KMS-11 (cell line): ENCODE measurements around the gene BCL2L1.

Source experiments
- H2AFZ ChIP-seq: fragments of 200-600 bp; sonication (generic); 2 replicates; pipeline ENCODE4 v1.6.1; 2016; ENCODE audit warnings: antibody characterized with exemption, mixed run types, low read depth
- H3K27ac ChIP-seq: fragments of 200-600 bp; sonication (generic); 2 replicates; pipeline ENCODE4 v1.6.1; 2016; ENCODE audit warnings: mild to moderate bottlenecking, mixed run types
- H3K27me3 ChIP-seq: fragments of 200-600 bp; sonication (generic); 2 replicates; pipeline ENCODE4 v1.6.1; 2017; ENCODE audit warnings: mild to moderate bottlenecking, low read depth, mixed run types, moderate library complexity; ENCODE audit not compliant: insufficient read depth
- H3K36me3 ChIP-seq: fragments of 200-600 bp; sonication (generic); 2 replicates; pipeline ENCODE4 v1.6.1; 2017; ENCODE audit warnings: mild to moderate bottlenecking, mixed run types; ENCODE audit not compliant: insufficient read depth
- H3K4me1 ChIP-seq: fragments of 200-600 bp; sonication (generic); 2 replicates; pipeline ENCODE4 v1.6.1; 2016; ENCODE audit warnings: mild to moderate bottlenecking, low read depth, mixed run types; ENCODE audit not compliant: poor library complexity, severe bottlenecking
- H3K4me2 ChIP-seq: fragments of 200-600 bp; sonication (generic); 2 replicates; pipeline ENCODE4 v1.7.0; 2016; ENCODE audit warnings: mild to moderate bottlenecking, mixed run types
- H3K4me3 ChIP-seq: fragments of 200-600 bp; sonication (generic); IDR thresholded peaks from 2 replicates; pipeline ENCODE4 v1.6.1; 2017; ENCODE audit warnings: low read depth, low read length, mixed read lengths; ENCODE audit not compliant: insufficient read depth
- H3K79me2 ChIP-seq: fragments of 200-600 bp; sonication (generic); 2 replicates; pipeline ENCODE4 v1.6.1; 2016; ENCODE audit warnings: low read depth, mixed run types; ENCODE audit not compliant: insufficient read depth
- H3K9ac ChIP-seq: fragments of 200-600 bp; sonication (generic); 2 replicates; pipeline ENCODE4 v1.6.1; 2016; ENCODE audit warnings: mild to moderate bottlenecking, mixed run types
- H4K20me1 ChIP-seq: fragments of 200-600 bp; sonication (generic); 2 replicates; pipeline ENCODE4 v1.6.1; 2016; ENCODE audit warnings: mild to moderate bottlenecking, mixed run types; ENCODE audit not compliant: insufficient read depth
- TF ChIP-seq, protein P1 (sequence below): fragments of 200-600 bp; sonication (generic); conservative IDR thresholded peaks from 2 replicates; pipeline ENCODE4 v1.6.1; 2017; ENCODE audit warnings: low read depth, mild to moderate bottlenecking, antibody characterized with exemption, low read length, moderate library complexity, mixed read lengths

Gene BCL2L1

DNA sequence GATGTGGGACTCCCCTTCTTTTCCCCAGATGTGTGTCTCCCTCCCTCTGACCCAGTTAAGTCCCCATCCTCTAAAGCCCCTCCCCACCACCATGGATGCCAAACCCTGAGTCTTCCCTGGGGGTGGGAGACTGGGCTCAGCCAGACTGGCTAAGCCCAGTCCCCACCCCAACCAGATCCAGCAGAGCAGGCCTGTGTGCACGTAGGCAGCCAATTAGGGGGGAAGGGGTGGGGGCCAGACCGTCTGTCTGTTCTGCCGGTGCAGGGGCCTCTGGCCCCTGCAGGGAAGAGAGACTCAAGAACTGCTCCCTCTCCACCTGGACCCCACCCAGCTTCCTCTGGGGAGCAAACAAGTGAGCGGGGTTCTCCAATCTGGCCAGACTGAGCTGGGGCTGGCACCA is 84.4 kb downstream of the BCL2L1 start:
- no peak overlapping the region for H3K27ac ChIP-seq
- no peaks in the 10 kb centered on the region for H3K27me3 ChIP-seq
- H3K4me1 ChIP-seq: peaks cover 14% of the 10 kb centered on the region
- H2AFZ ChIP-seq: no peak overlapping the region
- H3K4me2 ChIP-seq: no peak overlapping the region
- no peaks in the 10 kb centered on the region for H4K20me1 ChIP-seq
- no peak overlapping the region for H3K4me3 ChIP-seq
- no peaks in the 10 kb centered on the region for H3K36me3 ChIP-seq
- TF ChIP-seq, protein P1, sequence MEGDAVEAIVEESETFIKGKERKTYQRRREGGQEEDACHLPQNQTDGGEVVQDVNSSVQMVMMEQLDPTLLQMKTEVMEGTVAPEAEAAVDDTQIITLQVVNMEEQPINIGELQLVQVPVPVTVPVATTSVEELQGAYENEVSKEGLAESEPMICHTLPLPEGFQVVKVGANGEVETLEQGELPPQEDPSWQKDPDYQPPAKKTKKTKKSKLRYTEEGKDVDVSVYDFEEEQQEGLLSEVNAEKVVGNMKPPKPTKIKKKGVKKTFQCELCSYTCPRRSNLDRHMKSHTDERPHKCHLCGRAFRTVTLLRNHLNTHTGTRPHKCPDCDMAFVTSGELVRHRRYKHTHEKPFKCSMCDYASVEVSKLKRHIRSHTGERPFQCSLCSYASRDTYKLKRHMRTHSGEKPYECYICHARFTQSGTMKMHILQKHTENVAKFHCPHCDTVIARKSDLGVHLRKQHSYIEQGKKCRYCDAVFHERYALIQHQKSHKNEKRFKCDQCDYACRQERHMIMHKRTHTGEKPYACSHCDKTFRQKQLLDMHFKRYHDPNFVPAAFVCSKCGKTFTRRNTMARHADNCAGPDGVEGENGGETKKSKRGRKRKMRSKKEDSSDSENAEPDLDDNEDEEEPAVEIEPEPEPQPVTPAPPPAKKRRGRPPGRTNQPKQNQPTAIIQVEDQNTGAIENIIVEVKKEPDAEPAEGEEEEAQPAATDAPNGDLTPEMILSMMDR: no peak
- no peak overlapping the region for H3K9ac ChIP-seq
- no peaks in the 10 kb centered on the region for H3K79me2 ChIP-seq

DNA sequence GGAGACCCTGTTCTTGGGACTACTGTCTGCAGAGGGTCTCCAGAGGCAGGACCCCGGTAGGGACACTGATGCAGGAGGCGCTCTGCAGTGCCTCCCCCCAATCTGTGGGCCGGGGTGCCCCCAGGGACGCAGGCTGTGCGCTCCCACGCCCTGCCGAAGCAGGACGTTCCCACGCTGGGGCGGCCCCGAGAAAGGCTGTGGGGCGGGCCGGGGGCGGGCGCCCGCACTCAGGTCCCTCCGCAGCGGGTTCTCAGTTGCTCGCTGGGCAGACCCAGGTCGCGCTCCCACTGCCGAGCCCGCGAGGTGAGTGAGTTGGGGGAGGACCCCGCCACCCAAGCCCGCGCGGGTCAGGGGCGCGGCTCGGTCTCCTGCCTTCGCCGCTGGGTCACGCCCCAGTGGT is 85.0 kb downstream of the BCL2L1 start, which contains the start of gene COX4I2:
Gene COX4I2 (plus strand): TSS at position 253 of the 400 bp plus-strand sequence. CDS start 1,106 bp downstream, outside the sequence.
- Histone ChIP-seq H3K36me3 (no peaks in the 10 kb centered on the region), H3K27ac (no peak within 1 kb of the TSS), H3K79me2 (no peaks in the 10 kb centered on the region), H2AFZ (no peak within 1 kb of the TSS), H3K4me1 (peaks cover 14% of the 10 kb centered on the region), H3K4me3 (no peak within 1 kb of the TSS), H3K9ac (no peak within 1 kb of the TSS), H3K27me3 (no peaks in the 10 kb centered on the region), H4K20me1 (no peaks in the 10 kb centered on the region), H3K4me2 (no peak within 1 kb of the TSS)
- TF ChIP-seq, protein P1: no peak

DNA sequence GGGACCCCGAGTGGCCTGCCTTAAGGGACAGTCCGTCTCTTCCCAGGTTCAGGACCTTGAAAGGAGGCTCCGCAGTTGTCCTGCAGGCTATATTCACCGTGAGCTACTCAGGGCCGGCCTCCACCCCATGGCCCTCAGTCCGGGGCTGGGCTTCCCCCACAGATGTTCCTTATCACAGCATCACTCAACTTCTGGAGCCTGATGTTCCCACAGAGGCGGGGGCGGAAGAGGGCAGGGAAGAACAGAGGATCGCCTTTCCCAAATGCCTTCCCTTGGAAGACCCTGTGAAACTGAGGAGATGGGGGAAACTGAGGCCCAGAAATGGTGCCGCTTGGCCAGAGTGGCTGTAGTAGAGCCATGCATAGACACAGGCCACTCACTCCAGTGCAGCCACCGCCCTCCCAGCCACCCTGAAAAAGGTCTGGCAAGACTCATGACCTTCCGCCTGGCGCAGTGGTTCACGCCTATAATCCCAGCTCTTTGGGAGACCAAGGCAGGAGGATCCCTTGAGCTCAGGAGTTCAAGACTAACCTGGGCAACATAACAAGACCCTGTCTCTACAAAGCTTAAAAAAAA is 89.2 kb downstream of the BCL2L1 start:
- Histone ChIP-seq H2AFZ (no peak overlapping the region), H3K27ac (no peak overlapping the region), H3K4me3 (no peak overlapping the region), H3K4me1 (peaks cover 29% of the 10 kb centered on the region), H4K20me1 (no peaks in the 10 kb centered on the region), H3K36me3 (no peaks in the 10 kb centered on the region), H3K27me3 (no peaks in the 10 kb centered on the region), H3K9ac (no peak overlapping the region), H3K79me2 (no peaks in the 10 kb centered on the region), H3K4me2 (no peak overlapping the region)
- TF ChIP-seq, protein P1: no peak

DNA sequence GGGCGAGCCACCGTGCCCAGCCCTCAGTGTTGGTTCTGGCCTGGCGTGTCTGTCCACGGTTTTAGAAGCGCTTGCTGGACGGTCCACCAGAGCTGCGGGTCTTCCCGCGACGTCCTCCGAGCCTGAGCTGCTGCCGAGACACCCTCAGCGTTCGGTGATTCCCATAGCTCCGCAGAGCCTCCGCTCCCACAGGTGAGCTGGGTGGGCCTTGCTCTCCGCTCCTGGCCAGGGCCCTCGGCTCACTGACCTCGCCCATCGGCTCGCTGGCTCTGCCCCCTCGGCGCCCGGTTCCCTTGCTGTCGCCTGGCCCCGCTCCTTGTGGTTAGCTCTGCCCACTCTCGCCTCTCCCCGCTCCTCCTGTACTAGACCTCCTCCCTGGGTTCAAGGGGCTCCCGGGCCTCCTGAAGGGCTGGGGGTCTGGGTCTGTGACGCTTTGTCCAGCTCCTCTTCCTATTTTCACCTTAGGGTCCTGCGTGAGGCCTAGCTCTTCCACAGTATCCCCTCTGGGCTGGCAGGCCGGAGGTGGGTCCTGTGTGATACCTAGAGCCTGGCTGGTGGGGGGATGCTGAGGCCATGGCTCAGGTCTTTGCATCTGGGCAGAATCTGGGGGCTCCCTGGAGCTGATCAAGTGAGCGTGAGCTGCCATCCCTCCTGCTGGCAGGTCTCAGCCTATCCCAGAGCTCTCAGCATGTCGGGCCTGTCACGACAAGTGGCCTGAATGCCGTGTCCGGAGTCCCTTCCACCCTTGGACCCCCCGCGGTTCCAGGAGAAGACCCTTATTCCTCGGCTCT is 89.9 kb downstream of the BCL2L1 start:
- Histone ChIP-seq H3K36me3 (no peaks in the 10 kb centered on the region), H3K9ac (no peak overlapping the region), H3K4me2 (no peak overlapping the region), H4K20me1 (no peaks in the 10 kb centered on the region), H3K27me3 (no peaks in the 10 kb centered on the region), H3K27ac (no peak overlapping the region), H3K79me2 (no peaks in the 10 kb centered on the region), H2AFZ (no peak overlapping the region), H3K4me3 (no peak overlapping the region), H3K4me1 (peaks cover 29% of the 10 kb centered on the region)
- TF ChIP-seq, protein P1: no peak
